ENCODE measurements around the gene KBTBD12.

Gene KBTBD12

DNA sequence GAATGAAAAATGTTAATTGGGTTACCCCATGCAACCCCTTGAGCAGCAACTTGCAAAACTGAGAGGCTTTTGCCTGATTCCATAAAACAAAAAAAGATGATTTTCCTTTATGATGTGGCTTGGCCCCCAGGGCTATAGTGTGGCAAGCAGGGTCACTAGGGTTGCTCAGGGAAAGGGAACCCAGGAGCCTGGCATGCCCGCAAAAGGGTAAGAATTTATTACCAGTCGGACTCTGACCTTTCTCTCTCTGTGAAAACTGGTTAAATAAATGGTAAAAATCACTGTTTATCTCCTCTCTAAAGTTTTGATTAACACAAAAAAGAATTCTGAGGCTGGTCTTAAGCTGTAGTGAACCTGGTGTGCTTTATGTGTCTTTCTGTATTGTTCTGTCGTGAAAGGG lies 99.5 kb downstream of the KBTBD12 start:
- DNase-seq (ENCODE audit: low spot score), result no peak

DNA sequence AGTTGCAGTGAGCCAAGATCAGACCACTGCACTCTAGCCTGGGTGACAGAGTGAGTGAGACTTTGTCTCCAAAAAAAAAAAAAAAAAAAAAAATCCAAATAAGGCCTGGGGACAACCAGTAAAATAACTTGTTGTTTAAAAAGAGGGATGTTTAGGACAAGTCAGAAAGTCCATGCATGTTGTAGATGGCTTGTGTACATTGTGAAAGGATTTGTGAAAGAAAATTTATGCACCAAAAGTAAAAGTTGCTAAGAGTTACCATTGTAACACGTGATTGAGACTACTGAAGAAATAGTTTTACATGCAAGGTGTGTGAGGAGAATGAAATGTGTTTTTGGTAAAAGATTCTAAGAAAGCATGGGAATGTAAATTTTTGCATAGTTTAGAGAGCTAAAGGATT lies 101.5 kb downstream of the KBTBD12 start:
- DNase-seq (ENCODE audit: low spot score), result no peak

DNA sequence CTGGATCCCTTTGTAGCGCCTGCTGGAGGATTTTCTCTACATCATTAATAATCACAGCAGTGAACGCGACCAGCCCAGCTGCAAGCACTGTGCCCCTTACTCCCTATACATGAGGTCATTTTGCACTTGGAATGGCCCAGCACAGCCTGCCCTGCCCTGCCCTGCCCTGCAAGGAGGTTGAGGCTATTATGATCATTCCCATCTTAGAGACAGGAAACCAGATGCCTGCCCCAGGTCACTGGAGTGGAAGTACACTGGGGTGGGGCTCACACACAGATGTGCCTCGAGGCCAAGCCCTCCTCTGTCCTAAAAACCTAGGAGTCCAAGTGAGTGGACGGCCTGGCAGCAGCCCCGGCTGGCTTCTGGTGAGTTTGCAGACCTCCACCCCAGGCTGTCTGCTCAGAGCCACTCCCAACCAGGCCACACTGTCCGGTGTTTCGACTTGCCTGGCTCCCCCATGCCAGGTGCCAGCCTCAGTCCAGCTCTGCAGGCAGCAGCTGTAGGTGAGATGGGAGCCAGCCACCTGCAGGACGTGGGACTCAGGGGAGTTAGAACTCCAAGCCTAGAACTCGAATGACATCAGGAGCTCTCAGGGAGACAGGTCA lies 106.8 kb downstream of the KBTBD12 start:
- DNase-seq (ENCODE audit: low spot score), result no peak

DNA sequence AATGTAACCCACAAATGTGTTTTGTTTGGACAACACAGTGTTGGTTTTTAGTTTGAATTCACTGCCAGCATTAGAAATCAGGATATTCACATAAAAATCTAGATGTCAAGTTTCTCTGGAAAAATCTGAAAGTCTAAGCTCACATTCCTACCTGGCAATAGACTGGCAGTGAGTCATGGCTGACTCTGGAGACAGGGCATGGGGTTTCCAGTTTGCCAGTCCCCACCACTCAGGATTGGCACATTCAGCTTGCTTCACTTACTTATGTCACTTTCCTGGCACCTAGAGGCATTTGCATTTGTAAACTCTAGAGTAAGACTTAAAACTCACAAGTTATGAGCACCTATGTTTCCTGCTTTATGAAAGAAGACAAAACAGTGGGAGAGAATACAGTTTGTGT lies 118.1 kb downstream of the KBTBD12 start:
- no peak for DNase-seq (ENCODE audit: low spot score)

DNA sequence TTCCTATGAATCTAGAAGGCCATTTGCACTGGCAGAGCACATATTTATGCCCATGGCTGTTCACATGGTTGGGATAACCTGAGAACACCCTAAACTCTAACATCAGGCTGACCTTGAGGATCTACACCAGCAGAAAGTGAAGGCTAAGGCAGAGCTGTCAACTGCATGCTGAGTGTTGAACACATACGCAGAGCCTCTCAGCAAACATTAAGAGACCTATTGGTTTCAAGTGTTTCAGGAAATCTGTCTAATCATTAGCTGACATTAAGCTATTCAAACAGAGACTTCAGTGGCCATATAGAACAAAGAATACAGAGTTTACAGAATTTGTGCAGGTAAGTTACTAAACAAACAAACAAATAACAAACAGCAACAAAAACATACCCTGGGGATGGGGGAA lies 121.1 kb downstream of the KBTBD12 start:
- DNase-seq (ENCODE audit: low spot score), result no peak

Data from CD4-positive, alpha-beta T cell treated with Interleukin-2 at 100 ng/mL for 4 hours (primary cell).